Measurements from ENCODE around the gene TCF7.

TCF7 gene

GRCh38 chr5:134183481-134183880 is 69.0 kb downstream of the TCF7 start:
- ChIA-PET CTCF (interaction anchor here (0.6 to 15.7 kb wide), 32 partner anchors 8 to 458 kb away, joined by 3 to 440 read pairs (median 4); no protein-coding TSS in a partner anchor), POLR2A (no interaction called here)
- no peak for TF ChIP-seq CTCF (IDR thresholded peaks at IDR 0.05; ENCODE audit: insufficient read depth, low read length, missing control alignments)
- H3K4me3 ChIP-seq (ENCODE audit: low read depth, low read length), result no peak overlapping the region
- no peak for DNase-seq (ENCODE audit: low read depth, low spot score)

- H3K4me3 ChIP-seq (ENCODE audit: low read depth, low read length), result no peak overlapping the region
- TF ChIP-seq CTCF (IDR thresholded peaks at IDR 0.05; ENCODE audit: insufficient read depth, low read length, missing control alignments), result peak; percentile 92
- ChIA-PET CTCF (interaction anchor here (0.6 to 15.7 kb wide), 39 partner anchors 7 to 457 kb away, joined by 3 to 440 read pairs (median 4); partner anchors contain the start of gene SKP1), POLR2A (interaction anchor here (1.7 kb wide), 1 partner anchor 8 kb away, joined by 4 read pairs; the partner anchor contains the start of gene SKP1)
- no peak for DNase-seq (ENCODE audit: low read depth, low spot score)
Measured at GRCh38 chr5:134184155-134185135, 70.0 kb downstream of the TCF7 start.

DNA sequence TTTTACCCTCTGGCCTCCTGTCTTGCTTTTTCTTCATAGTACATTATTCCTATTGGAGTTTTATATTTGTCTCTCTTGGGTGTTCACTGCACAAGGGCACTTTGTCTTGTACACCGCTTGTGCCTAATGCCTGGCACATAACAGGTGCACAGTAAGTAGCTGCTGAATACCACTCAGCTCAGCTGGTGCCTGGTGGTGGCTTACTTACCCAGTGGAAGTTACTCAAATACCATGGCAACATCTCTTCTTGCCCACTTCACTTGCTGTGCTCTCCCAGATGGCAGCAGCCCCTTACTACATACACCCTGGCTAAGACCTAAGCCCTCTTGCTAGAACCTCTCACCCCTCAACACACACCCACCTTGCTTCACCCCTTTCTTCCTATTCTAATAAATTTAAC is 73.6 kb downstream of the TCF7 start:
- H3K4me3 ChIP-seq (ENCODE audit: low read depth, low read length), result no peak overlapping the region
- no peak for DNase-seq (ENCODE audit: low read depth, low spot score)
- POLR2A ChIA-PET, result interaction anchor here (0.6 to 2.0 kb wide), 3 partner anchors 10 to 23 kb away, joined by 3 to 4 read pairs (median 3); partner anchors contain the start of gene SKP1
- CTCF ChIA-PET, result interaction anchor here (0.8 to 15.7 kb wide), 6 partner anchors 11 to 399 kb away, joined by 3 to 440 read pairs (median 18); partner anchors contain the start of gene SKP1
- no peak for TF ChIP-seq CTCF (IDR thresholded peaks at IDR 0.05; ENCODE audit: insufficient read depth, low read length, missing control alignments)

DNA sequence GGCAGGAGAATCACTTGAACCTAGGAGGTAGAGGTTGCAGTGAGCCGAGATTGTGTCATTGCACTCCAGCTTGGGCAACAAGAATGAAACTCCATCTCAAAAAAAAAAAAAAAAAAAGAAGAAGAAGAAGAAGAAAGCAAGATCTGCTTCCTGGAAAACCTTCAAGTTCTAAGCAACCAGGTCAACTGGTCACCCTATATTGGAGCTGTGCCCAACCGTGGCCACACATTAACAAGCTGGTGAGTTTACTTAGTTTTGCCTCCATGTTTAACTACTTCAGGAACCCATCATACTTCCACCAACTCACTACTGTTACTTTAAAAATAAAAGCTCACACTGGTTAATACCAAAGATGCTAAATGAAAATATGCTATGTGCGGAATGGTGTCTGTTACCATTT is 74.5 kb downstream of the TCF7 start:
- ChIA-PET CTCF (interaction anchor here (0.7 to 15.7 kb wide), 8 partner anchors 12 to 398 kb away, joined by 3 to 440 read pairs (median 5); partner anchors contain the start of gene SKP1), POLR2A (no interaction called here)
- no peak overlapping the region for H3K4me3 ChIP-seq (ENCODE audit: low read depth, low read length)
- DNase-seq (ENCODE audit: low read depth, low spot score), result no peak
- no peak for TF ChIP-seq CTCF (IDR thresholded peaks at IDR 0.05; ENCODE audit: insufficient read depth, low read length, missing control alignments)

DNA sequence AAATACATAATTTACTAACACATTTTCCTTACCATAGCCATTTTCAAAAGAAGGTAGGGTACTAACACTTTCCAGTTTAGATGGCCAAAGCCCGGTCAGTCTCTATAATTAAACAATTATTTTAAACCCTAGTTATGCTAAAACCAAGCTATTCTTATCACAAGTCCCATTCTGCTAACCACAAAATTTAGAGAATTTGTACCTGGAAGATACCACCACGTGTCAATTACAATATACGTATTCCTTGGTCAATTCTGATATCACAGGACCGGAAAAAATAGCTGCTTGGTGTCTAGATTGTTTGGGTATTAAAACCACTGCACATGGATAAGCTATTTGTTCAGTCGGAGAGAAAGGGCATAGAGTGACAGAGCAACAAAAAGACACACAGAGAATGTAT is 81.2 kb downstream of the TCF7 start:
- no peak for DNase-seq (ENCODE audit: low read depth, low spot score)
- no peak for TF ChIP-seq CTCF (IDR thresholded peaks at IDR 0.05; ENCODE audit: insufficient read depth, low read length, missing control alignments)
- ChIA-PET CTCF (interaction anchor here (2.0 to 4.6 kb wide), 3 partner anchors 12 to 93 kb away, joined by 5 to 58 read pairs (median 14); no protein-coding TSS in a partner anchor), POLR2A (no interaction called here)
- no peak overlapping the region for H3K4me3 ChIP-seq (ENCODE audit: low read depth, low read length)
